ENCODE data around the gene IFFO2.

IFFO2 gene

DNA sequence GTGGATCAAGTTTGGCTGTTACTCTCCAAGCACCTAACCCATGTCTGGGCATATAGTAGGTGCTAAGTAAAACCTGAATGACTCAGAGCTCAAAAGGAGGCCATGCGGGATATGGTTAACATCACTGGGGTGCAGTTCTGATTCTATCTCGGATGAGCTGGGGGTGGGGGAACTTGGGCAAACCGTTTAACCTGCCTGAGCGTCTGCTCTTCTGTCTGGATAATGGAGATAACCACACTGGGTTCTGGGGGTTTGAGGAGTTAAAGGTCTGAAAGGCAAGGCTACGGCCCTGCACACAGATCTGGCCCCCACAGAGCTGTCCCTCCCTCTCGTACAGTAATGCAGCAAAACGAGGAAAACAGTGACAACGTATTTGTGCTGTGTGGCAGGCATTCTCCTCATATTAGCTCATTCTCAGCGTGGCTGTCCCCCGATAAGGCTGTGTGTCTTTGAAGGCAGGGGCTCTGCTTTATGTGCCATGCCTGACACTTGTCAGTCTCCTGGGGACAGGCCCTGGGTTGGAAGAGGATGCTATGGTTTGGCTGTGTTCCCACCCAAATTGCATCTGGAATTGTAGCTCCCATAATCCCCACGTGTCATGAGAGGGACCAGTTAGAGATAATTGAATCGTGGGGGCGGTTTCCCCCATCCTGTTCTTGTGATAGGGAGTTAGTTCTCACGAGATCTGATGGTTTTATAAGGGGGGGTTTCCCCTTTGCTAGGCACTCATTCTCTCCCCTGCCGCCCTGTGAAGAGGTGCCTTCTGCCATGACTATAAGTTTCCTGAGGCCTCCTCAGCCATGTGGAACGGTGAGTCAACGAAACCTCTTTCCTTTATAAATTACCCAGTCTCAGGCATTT lies 47.3 kb downstream of the IFFO2 start:
- TF ChIP-seq, protein P1, sequence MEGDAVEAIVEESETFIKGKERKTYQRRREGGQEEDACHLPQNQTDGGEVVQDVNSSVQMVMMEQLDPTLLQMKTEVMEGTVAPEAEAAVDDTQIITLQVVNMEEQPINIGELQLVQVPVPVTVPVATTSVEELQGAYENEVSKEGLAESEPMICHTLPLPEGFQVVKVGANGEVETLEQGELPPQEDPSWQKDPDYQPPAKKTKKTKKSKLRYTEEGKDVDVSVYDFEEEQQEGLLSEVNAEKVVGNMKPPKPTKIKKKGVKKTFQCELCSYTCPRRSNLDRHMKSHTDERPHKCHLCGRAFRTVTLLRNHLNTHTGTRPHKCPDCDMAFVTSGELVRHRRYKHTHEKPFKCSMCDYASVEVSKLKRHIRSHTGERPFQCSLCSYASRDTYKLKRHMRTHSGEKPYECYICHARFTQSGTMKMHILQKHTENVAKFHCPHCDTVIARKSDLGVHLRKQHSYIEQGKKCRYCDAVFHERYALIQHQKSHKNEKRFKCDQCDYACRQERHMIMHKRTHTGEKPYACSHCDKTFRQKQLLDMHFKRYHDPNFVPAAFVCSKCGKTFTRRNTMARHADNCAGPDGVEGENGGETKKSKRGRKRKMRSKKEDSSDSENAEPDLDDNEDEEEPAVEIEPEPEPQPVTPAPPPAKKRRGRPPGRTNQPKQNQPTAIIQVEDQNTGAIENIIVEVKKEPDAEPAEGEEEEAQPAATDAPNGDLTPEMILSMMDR (IDR thresholded peaks at IDR 0.05; ENCODE audit: control insufficient read depth, insufficient read depth, low read depth, low read length, missing control alignments): no peak
- no peak for DNase-seq (ENCODE audit: low read depth)
- no peak overlapping the region for H3K4me3 ChIP-seq (ENCODE audit: control insufficient read depth, low read depth, low read length)

DNA sequence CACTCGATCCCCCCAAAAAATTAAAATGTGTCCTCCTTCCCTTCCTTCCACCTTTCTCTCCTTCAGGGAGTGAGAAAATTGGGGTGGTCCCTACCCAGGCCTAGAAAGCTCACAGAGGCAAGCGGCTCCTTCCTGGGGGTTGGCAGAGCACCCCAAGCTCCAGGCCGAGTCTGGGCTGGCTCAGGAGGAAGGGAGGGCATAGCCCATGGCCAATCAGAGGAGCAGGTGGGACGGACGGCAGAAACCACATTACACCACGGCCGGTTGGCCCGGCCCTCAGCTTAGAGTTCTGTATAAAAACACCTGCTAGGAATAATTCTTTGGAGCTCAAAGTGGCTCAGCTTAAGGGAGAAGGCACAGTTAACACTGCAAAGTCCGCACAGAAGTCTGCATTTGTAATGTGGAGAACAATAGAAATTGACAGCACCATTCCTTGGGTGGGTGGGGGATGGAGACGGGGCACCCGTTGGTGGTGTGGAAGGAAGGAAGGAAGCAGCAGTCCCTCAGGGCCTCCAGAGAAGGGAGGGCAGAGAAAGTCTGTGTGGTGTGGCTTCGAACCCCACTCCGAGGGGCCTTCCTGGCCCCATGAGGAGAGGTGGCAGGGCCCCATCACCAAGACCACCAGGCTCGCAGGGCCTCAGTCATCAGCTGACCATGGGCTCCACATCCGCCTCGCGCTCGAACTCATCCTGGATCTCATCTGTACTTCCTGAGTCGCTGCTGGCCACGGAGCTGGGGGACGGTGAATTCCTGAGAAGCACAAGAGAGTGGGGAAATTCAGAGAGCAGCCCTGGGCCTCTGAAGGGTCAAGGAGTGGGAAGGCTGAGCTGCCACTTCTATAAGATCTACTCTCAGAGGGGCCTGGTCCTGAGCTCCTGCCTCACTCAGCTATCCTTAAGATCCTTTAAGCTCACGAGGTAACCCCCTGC lies 48.3 kb downstream of the IFFO2 start:
- TF ChIP-seq, protein P1 (IDR thresholded peaks at IDR 0.05; ENCODE audit: control insufficient read depth, insufficient read depth, low read depth, low read length, missing control alignments): no peak
- no peak overlapping the region for H3K4me3 ChIP-seq (ENCODE audit: control insufficient read depth, low read depth, low read length)
- DNase-seq (ENCODE audit: low read depth): no peak

DNA sequence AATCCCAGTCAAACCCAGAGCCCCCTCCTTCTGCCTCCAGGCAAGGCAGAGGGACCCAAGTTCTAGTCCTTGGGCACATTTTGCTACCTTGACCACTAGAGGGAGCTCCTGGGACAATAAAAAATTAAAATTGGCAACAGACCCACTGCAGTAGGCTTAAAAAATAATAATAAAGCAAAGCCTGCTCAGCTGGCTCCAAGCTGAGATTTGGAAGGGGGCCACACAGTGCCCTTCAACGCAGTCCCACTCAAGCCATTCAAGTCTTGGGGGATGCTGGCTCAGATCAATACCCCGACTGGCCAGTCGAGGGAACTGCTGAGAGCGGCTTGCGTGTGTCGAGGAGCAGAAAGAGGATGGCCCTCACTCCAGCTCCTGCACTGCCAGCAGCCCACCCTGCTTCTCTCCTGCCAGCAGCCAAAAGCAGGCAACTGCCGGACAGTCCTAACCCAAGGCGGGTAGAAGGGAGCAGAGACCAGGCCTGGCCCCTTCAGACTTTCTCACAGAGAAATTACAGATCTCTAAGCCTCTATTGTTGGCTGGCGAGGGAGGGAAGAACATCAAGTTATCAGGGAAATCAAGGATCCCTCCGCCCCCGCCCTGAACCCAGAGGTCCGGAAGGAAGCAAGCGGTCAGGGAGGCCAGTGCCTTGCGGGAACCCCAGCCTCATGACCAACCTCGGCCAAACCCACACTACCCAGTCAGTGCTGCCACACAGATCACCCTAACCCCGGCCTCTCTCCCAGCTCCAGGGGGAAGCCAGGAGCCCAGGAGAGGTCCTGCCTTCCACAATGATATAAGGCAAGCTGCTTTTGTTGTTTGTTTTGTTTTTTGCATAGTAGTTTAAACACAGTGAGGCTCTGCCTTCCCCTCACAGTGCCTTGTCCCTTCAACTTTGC lies 49.2 kb downstream of the IFFO2 start:
- DNase-seq (ENCODE audit: low read depth): no peak
- no peak overlapping the region for H3K4me3 ChIP-seq (ENCODE audit: control insufficient read depth, low read depth, low read length)
- TF ChIP-seq, protein P1 (IDR thresholded peaks at IDR 0.05; ENCODE audit: control insufficient read depth, insufficient read depth, low read depth, low read length, missing control alignments): peak; percentile 64

DNA sequence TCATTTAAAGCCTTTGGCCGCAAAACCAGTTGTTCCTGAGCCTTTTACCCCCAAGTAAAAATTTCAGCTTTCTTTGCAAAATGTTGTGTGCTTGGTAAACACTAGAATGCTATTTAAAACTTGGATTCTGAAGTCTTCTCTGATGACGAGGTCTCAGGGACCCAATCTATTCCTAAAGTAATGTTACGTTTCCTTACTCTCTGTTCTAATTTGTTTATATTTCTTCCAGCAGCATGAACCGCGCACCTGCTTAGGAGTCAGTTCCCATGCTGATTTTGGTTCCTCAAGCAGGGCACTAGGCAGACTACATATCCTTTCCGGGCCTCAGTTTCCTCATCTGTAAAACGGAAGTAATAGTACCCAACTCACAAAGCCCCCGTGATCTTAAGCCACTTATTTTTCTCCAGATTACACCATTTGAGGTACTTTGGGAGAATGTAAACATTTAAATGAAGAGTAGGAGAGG lies 53.2 kb downstream of the IFFO2 start:
- TF ChIP-seq, protein P1 (IDR thresholded peaks at IDR 0.05; ENCODE audit: control insufficient read depth, insufficient read depth, low read depth, low read length, missing control alignments): no peak
- DNase-seq (ENCODE audit: low read depth): no peak
- H3K4me3 ChIP-seq (ENCODE audit: control insufficient read depth, low read depth, low read length): peak overlapping the region; percentile 94

DNA sequence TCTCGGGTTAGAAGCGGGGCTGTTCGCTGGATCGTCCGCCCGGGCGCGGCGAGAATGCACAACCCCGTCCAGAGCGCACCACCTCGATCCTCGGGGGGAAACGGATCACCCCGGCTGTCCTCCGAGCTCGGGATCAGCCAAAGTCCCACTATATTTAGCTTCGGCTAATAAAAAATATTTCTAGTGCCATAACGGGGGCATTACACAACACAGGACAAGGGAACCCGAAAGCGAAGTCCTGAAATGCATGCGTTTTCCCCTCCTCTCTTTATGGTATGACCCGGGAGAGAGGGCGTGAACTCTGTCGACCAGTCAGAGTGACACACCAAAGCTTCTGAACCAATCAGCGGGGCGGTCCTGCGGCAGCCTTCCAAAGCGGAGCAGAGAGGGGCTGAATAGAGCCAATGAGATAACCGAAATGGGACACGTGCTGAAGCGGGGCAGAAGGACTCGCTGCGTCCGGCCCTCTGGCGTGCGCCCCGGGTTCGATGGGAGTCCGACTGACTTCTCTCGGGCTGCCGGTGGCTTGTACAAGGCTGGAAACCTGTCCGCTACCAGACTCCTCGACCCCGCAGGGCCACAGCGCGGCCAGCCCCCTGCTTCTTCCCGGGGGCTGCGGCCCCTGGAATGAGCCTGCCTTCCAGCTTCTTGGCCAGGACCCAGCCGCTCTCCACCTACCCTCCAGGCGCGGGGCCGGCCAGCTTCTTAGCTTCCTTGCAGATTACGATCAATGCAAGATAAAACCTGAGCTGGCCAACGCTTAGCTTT lies 53.8 kb downstream of the IFFO2 start, which contains the start of gene ALDH4A1:
Gene ALDH4A1 (minus strand): TSS at position 33 of the 768 bp plus-strand sequence. CDS start 32 bp downstream, at position 1.
- H3K4me3 ChIP-seq (ENCODE audit: control insufficient read depth, low read depth, low read length): peak within 1 kb of the TSS; percentile 94
- TF ChIP-seq, protein P1 (IDR thresholded peaks at IDR 0.05; ENCODE audit: control insufficient read depth, insufficient read depth, low read depth, low read length, missing control alignments): no peak
- DNase-seq (ENCODE audit: low read depth): peak; percentile 90
